ENCODE measurements around the gene NRIP1. TPM values are rescaled to one million over a fixed set of nuclear protein-coding genes. Genes with fewer than 3 reads are reported as not detected.
"Not testable (repeated sequence)": the region's sequence is repeated elsewhere in the genome, so short reads cannot be mapped to it uniquely, and the experiment has no call there.

NRIP1 gene
- total RNA-seq, 1 donor from 2014 or later, result 34.4 TPM

- no peak for DNase-seq (ENCODE audit: low spot score)
Measured at GRCh38 chr21:14979264-14979663, 85.5 kb downstream of the NRIP1 start.

GRCh38 chr21:14977814-14978213 is 87.0 kb downstream of the NRIP1 start:
- DNase-seq (ENCODE audit: low spot score), result no peak

- DNase-seq (ENCODE audit: low spot score), result no peak
Measured at GRCh38 chr21:14975136-14975919, 89.5 kb downstream of the NRIP1 start.

DNA sequence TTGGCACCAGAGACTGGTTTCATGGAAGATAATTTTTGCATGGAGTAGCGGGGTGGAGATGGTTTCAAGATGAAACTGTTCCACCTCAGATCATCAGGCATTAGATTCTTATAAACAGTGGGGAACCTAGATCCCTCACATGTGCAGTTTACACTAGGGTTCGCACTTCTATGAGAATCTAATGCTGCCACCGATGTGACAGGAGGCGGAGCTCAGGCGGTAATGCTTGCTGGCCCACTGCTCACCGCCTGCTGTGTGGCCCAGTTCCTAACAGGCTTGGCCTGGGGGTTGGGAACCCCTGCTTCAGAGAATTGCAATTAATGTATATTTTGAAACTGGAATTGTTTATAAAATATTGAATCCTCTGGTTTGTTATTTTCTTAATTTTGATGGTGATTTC is 92.1 kb downstream of the NRIP1 start:
- DNase-seq (ENCODE audit: low spot score), result no peak

DNA sequence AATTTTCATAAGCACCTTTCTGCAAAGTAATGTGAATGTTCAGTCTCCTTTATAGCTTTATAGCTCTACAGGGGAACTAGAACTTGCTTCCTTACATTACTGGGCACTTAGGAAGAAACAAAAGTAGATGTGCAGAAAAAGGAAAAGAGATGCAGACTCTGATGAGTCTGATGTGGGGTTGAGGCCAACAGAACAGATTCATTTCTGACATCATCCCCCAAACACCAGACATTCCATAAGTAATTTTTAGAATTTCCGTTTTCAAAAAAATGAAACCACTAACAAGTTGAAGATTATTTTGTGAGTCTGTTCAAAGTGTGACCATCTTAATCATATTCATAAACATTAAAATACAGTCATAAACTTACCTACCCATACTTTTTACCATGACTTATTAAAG is 96.0 kb downstream of the NRIP1 start:
- DNase-seq (ENCODE audit: low spot score), result no peak

- no peak for DNase-seq (ENCODE audit: low spot score)
Measured at GRCh38 chr21:14968029-14968428, 96.8 kb downstream of the NRIP1 start.

- no peak for DNase-seq (ENCODE audit: low spot score)
Measured at GRCh38 chr21:14964621-14965020, 100.2 kb downstream of the NRIP1 start.

DNA sequence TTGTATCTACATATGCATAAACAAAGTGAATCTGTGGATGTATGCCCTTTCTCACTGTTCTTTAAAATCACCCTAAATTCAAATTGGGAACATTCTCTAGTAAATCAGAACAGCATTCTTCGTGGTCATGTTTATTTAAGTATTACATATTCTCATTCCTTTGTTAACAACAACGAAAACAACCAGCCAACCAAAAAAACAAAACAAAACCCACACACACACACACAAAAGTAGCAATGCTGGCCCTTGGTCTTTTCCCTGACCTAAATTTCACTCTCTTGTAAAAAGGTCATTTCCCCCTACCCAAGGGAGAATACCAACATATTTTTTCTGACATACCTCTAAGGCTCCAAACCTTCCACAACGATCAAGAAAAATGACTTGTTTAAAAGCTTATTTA is 102.6 kb downstream of the NRIP1 start:
- DNase-seq (ENCODE audit: low spot score), result no peak

DNA sequence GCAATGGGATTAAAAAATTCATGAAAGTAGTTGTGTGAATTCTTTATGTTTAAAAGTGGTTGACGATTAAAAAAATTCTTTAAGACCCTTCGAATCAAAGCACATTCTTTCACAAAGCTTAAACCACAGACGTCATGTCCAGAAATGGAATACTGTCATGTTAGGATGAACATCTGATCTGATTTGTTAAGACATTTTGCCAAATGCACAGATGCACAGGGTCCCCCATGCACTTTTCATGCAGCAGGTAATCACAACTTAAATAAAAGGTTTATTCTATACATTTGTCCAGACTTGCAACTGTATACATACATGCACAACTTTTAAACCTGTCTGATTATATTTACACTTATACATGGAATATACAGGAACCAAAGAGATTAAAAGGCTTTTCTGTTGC is 103.3 kb downstream of the NRIP1 start:
- no peak for DNase-seq (ENCODE audit: low spot score)

DNA sequence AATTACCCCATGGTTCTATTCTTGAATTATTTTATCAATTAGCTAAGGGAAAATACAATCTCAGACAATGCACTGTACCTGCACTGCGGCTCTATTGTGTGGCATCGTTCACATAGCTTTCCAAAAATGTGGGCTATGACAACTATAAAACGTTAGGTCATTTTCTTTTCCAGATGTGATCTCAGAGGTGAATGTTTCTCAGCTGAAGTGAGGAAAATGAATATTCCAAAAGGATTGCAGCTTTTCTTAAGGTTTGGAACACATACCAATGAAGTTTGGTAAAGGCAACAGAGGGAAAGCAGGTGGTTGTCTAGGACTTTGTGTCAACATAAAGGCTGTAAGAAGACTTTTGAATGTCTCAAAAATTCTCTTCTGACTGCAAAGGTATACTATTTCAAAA is 105.5 kb downstream of the NRIP1 start:
- no peak for DNase-seq (ENCODE audit: low spot score)

- no peak for DNase-seq (ENCODE audit: low spot score)
Measured at GRCh38 chr21:14957836-14958235, 107.0 kb downstream of the NRIP1 start.

- no peak for DNase-seq (ENCODE audit: low spot score)
Measured at GRCh38 chr21:14956807-14957206, 108.0 kb downstream of the NRIP1 start.

DNA sequence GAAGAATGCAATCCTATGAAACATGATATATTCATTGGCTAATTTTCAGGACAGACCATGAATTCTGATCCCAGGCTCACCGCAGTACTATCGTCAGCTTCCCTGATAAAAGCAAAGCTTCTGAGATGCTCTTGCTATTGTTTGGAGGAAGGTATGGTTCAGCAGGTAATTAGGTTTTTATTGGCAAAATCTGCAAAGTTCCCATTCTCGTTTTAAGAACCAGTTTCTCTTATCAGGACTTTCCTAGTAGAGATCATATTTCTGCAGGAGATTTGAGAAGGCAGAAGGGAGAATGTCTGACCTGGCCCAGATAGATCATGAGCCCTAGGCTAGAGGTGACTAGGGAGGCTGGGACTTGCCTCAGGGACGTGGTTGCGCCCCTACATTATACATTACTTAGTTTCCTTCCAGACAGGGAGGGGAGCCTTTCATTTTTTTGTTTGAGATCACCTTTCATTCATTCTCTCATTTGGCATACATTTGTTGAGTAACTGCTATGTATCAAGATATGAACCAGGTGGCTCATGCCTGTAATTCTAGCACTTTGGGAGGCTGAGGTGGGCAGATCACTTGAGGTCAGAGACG is 108.8 kb downstream of the NRIP1 start:
- no peak for DNase-seq (ENCODE audit: low spot score)

DNA sequence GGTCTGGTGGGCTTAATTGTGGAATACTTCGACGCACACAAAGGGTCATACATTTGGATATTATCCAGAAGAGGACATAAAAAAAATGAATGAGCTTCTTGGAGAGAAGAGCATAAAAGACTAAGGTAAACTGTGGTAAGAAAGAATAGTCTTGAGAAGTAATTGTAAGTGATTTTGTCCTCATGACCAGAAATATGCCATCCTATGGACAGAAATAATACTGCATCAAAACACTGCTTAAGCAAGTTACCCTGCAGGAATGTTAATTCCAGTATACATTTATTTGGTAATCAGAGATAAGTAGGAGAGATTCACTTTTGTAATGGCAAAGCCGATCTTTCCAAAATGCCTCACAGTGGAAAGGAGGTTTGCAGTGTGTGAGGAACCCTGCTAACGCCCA is 111.9 kb downstream of the NRIP1 start:
- no peak for DNase-seq (ENCODE audit: low spot score)

DNA sequence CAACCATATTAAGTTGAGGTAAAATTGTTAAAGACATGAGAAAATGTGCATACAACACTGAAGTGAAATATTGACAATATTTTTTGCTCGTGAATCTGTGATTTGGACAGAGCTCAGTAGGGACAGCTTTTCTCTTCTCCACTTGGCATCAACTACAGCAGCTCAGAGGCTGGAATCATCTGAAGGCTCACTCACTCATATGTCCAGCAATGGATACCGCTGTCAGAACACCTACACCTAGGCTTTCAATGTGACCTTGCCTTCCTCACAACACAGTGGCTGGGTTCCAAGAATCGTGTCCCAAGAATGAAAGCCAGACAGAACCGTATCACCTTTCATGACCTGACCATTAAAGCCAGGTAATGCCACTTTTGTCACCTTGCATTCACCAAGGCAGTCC is 115.2 kb downstream of the NRIP1 start:
- DNase-seq (ENCODE audit: low spot score), result no peak

- no peak for DNase-seq (ENCODE audit: low spot score)
Measured at GRCh38 chr21:14947613-14948160, 117.1 kb downstream of the NRIP1 start.

DNA sequence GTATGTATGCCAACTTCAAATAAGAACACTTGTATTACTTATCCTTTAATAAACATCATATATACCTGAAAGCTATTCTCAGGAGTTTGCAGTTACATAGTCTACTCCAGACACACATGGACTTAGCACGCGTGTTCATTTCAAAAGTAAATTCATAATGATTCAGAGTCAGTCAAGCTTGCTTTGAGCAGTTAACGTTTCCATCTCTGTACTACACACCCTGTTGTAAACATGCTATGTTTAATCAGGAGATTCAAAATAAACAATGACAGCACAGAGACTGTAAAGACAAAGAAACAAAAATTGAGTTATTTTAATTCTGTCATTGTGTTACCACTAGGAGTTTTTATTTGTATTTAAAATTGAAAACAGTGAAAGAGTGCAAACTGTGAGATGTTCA is 119.6 kb downstream of the NRIP1 start:
- no peak for DNase-seq (ENCODE audit: low spot score)

DNA sequence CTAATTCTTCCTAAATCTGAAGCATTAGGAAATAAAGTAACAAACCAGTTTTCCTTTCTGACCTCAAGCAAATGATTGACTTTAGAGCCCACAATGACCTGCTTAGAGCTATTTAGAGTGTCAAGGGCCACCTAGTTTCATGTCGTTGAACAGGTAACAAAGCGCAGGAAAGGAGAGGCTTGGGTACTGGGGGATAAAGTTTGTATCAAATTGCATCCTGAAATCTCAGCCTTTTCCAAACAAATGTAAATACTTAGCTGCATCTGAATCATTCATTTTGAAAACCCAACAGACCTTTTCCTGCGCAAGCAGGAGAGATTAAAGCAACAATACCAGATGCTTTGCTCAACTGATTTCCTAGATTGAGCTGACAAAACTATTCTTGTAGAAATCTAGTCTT is 121.2 kb downstream of the NRIP1 start:
- no peak for DNase-seq (ENCODE audit: low spot score)

- DNase-seq (ENCODE audit: low spot score), result no peak
Measured at GRCh38 chr21:14942801-14943490, 121.9 kb downstream of the NRIP1 start.

GRCh38 chr21:14927324-14927723 is 137.5 kb downstream of the NRIP1 start:
- not testable (repeated sequence) for DNase-seq (ENCODE audit: low spot score)

DNA sequence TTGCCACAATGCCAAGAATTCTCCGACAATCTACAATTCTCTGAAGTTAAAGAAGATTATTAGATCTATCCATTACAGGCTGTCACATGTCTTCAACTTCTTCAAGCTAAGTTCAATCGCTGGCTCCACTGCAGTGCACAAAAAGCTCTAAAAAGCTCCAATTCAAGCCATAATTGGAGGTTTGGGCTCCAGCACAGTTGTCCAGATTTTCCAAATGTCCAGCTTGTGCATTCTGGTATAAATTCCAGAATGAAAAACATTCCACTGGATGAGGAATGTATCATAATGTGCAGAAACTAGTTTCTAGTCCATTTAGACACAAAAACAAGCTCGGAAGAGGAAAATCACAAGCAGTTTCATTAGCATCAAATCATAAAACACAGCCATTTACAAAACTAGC is 138.6 kb downstream of the NRIP1 start:
- DNase-seq (ENCODE audit: low spot score), result no peak

DNA sequence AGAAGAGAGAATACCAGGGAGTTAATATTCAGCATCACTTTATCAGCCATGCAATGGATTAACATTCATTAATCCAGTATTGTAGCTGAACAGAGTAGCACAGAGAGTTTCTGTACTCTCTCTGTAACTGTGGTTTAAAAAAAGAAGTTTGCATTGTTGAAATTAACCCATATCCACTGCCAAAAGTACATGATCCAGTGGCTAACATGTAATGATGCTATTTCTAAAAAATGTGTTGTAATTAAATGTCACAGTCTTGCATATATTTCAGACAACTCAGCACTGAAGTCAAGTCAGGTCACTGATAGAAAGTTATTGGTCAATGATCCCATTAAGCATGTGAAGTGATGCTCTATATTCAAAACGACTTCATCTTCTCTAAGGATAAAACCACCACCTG is 141.3 kb downstream of the NRIP1 start:
- no peak for DNase-seq (ENCODE audit: low spot score)

- no peak for DNase-seq (ENCODE audit: low spot score)
Measured at GRCh38 chr21:14922980-14923379, 141.8 kb downstream of the NRIP1 start.

Data from mucosa of gallbladder (tissue), 1 donor.